ENCODE measurements around the gene STXBP6.

GRCh38 chr14:24974591-24975374 lies 75.2 kb downstream of the STXBP6 start:
- no peak for TF ChIP-seq CTCF (conservative IDR thresholded peaks at IDR 0.05)
- no peak for TF ChIP-seq ZFX (IDR thresholded peaks at IDR 0.05)

Data from C4-2B (cell line).